ENCODE data around the gene ITGAL.

DNA sequence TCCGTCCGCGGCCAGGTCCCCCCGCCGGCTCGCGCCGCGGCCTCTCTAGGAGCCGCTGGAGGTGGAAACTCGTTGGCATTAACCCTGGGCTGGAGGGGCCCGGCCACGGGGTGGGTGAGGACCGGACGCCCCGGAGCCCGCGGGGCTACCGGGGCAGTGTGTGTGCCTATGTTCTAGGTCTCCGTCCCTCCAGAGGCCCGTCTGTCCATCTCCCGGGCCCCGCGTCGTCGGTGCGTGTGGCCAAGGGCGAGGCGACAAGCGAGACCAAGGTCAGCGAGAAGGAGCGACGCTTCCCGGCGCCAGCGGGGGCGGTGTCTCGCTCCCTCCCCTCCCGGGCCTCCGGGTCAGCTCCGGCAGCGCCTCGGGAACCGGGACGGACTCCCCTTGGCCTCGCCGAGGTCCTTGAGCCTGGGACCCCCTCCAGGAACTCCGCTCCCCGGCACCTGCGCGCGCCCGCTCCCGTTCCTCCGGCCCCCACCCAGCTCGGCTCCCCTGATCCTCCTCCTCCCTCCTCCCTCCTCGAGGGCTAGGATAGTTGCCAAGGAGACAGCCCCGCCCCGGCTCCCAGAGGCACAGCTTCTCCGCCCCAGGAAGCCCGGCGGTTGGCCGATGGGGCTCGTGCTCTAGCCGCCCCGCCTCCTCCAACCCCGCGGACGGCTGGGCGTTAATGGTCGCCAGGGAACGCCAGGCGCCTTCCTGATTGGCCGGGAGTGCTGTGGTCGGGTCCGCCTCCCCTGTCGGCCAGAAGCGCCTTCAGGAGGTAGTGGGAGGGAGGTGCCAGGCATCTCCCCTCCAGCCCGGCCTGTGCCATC lies 54.5 kb downstream of the ITGAL start:
- TF ChIP-seq, protein P1, sequence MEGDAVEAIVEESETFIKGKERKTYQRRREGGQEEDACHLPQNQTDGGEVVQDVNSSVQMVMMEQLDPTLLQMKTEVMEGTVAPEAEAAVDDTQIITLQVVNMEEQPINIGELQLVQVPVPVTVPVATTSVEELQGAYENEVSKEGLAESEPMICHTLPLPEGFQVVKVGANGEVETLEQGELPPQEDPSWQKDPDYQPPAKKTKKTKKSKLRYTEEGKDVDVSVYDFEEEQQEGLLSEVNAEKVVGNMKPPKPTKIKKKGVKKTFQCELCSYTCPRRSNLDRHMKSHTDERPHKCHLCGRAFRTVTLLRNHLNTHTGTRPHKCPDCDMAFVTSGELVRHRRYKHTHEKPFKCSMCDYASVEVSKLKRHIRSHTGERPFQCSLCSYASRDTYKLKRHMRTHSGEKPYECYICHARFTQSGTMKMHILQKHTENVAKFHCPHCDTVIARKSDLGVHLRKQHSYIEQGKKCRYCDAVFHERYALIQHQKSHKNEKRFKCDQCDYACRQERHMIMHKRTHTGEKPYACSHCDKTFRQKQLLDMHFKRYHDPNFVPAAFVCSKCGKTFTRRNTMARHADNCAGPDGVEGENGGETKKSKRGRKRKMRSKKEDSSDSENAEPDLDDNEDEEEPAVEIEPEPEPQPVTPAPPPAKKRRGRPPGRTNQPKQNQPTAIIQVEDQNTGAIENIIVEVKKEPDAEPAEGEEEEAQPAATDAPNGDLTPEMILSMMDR (IDR thresholded peaks at IDR 0.05; ENCODE audit: low read length): peak; percentile 17; the same call in 1 of the 2 replicates
- no peak for TF ChIP-seq EZH2 (IDR thresholded peaks at IDR 0.05; ENCODE audit: borderline replicate concordance, low read length)
